NCI-H524 (cell line): ENCODE data around the gene SOX21.
A peak's percentile ranks its signal among the peaks of the same experiment; 100 is the strongest.
"Not testable (repeated sequence)": the region's sequence is repeated elsewhere in the genome, so short reads cannot be mapped to it uniquely, and the experiment has no call there.

Experiments used
- DNase-seq, 2 experiments: peaks; one replicate each; lab custom pipeline; 2025; lab: John Stamatoyannopoulos, UW

SOX21 gene

GRCh38 chr13:94712287-94712811, at the start of gene SOX21:
Gene SOX21, minus strand, starts transcription at chr13:94712545. Its CDS starts 496 bp downstream, at chr13:94712049.
- peak in 1 of 2 experiments; percentile 42 for DNase-seq

- DNase-seq: no peak
Observed at GRCh38 chr13:94761407-94761806, 49.1 kb upstream of the SOX21 start.

- DNase-seq: no peak
Observed at GRCh38 chr13:94759120-94759728, 46.9 kb upstream of the SOX21 start.

GRCh38 chr13:94758436-94758960, 46.2 kb upstream of the SOX21 start:
- DNase-seq: no peak

- no peak for DNase-seq
Observed at GRCh38 chr13:94753327-94753726, 41.0 kb upstream of the SOX21 start.

GRCh38 chr13:94749162-94749561, 36.8 kb upstream of the SOX21 start:
- DNase-seq: no peak

- DNase-seq: no peak
Observed at GRCh38 chr13:94739235-94739634, 26.9 kb upstream of the SOX21 start.

- DNase-seq: no peak
Observed at GRCh38 chr13:94731028-94731427, 18.7 kb upstream of the SOX21 start.

GRCh38 chr13:94729941-94730340, 17.6 kb upstream of the SOX21 start:
- not testable (repeated sequence) for DNase-seq

- DNase-seq: no peak
Observed at GRCh38 chr13:94726425-94726824, 14.1 kb upstream of the SOX21 start.

- no peak for DNase-seq
Observed at GRCh38 chr13:94722609-94723345, 10.4 kb upstream of the SOX21 start.

- not testable (repeated sequence) for DNase-seq
Observed at GRCh38 chr13:94718697-94719096, 6.4 kb upstream of the SOX21 start.

- no peak for DNase-seq
Observed at GRCh38 chr13:94717916-94718315, 5.6 kb upstream of the SOX21 start.

- DNase-seq: peak in 1 of 2 experiments; percentile 19
Observed at GRCh38 chr13:94716016-94716415, 3.7 kb upstream of the SOX21 start.

GRCh38 chr13:94713561-94714182, 1.3 kb upstream of the SOX21 start:
- DNase-seq: no peak

GRCh38 chr13:94712812-94713560, 641 bp upstream of the SOX21 start:
- DNase-seq: peak in 1 of 2 experiments; percentile 42

- peak; percentile 22 to 48 for DNase-seq
Observed at GRCh38 chr13:94711561-94712286, 621 bp downstream of the SOX21 start.

- DNase-seq: peak in 1 of 2 experiments; percentile 60
Observed at GRCh38 chr13:94710881-94711560, 1.3 kb downstream of the SOX21 start.

- DNase-seq: peak in 1 of 2 experiments; percentile 31
Observed at GRCh38 chr13:94710065-94710781, 2.1 kb downstream of the SOX21 start.
